HG03039 (cell line): ENCODE data around the gene DLG4.
"Not testable (repeated sequence)": the region's sequence is repeated elsewhere in the genome, so short reads cannot be mapped to it uniquely, and the experiment has no call there.

Experiments used
- ATAC-seq: cut with Tn5 transposase; IDR thresholded peaks from one replicate; pipeline ENCODE4 v1.9.1; 2021; ENCODE audit warnings: mild to moderate bottlenecking, moderate library complexity; ENCODE audit not compliant: unreplicated experiment

DLG4 gene

DNA sequence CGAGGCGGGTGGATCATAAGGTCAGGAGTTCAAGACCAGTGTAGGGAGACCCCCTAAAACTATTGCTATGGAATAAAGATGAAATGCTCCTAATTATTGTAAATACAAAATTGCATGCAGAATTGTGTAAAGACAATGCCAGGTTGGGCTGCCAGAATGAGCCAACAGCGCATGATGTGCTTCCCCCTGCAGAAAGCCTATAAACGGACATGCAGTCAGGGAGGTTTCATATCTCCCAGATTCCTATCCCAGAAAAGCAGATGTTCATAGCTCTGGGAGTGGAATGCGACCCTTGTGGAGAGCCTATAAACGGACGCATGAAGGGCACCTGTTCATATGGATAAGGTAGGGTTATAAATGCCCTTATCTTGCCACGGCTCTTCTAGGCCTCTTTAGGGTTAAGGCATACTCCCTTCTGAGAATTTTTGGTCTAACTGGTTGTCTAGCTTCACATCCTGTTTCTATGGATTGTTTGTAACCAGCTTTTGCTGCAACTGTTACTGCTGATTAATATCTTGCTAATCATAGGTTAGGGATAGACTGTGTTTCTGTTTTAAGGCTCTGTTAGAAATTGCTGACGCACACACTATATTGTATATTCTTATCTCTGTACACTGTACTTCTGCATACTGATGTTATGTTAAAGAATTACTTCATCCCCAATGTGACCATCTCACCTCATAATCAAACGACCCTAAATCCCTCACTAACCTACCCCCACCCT lies 50.6 kb downstream of the DLG4 start:
- not testable (repeated sequence) for ATAC-seq

- no peak for ATAC-seq
Observed at GRCh38 chr17:7167832-7168231, 51.8 kb downstream of the DLG4 start.

GRCh38 chr17:7166873-7167272 lies 52.8 kb downstream of the DLG4 start:
- ATAC-seq, result no peak

DNA sequence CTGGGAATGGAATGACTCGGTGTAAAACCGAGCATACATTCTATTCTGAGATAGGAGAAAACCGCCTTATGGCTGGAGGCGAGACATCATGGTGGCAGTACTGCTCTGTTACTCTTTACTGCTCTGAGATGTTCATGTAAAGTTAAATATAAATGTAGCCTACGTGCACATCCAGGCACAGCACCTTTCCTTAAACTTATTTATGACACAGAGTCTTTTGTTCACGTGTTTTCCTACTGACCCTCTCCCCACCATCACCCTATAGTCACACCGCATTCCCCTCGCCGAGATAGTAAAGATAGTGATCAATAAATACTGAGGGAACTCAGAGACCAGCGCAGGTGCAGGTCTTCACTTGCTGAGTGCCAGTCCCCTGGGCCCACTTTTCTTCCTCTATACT lies 60.1 kb downstream of the DLG4 start:
- ATAC-seq, result not testable (repeated sequence)

GRCh38 chr17:7158424-7158823 lies 61.2 kb downstream of the DLG4 start:
- ATAC-seq, result not testable (repeated sequence)

- no peak for ATAC-seq
Observed at GRCh38 chr17:7156342-7156940, 63.2 kb downstream of the DLG4 start.

GRCh38 chr17:7147772-7148171 lies 71.9 kb downstream of the DLG4 start:
- no peak for ATAC-seq

- no peak for ATAC-seq
Observed at GRCh38 chr17:7146115-7146514, 73.5 kb downstream of the DLG4 start.

DNA sequence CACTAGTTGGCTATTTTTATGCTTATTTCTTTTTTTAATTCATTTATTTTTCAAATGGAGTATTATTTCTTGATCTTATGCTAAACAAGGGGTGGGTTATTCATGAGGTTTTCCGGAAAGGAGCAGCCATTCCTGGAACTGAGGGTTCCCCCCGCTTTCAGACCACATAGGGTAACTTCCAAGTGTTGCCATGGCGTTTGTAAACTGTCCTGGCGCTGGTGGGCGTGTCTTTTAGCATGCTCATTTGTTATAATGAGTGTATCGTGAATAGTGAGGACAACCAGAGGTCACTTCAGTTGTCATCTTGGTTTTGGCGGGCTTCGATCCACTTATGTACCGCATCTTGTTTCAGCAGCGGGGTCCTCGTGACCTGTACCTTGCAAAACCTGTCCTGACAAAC lies 75.4 kb downstream of the DLG4 start:
- no peak for ATAC-seq

DNA sequence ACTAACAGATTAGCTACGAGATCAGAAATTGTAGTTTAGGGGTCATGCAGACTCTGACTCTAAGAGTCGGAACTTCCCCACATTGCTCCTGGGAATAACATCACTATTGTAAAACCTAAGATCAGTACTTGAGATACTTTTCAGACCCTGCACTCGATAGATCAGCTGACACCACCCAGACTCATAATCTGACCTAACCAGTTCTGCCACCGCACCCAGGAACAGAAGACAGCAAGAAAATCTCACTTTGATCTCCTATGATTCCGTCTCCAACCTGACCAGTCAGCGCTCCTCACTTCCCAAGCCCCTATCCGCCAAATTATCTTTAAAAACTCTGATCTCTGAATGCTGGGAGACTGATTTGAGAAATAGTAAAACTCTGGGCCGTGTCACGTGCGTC lies 77.8 kb downstream of the DLG4 start:
- ATAC-seq, result no peak

DNA sequence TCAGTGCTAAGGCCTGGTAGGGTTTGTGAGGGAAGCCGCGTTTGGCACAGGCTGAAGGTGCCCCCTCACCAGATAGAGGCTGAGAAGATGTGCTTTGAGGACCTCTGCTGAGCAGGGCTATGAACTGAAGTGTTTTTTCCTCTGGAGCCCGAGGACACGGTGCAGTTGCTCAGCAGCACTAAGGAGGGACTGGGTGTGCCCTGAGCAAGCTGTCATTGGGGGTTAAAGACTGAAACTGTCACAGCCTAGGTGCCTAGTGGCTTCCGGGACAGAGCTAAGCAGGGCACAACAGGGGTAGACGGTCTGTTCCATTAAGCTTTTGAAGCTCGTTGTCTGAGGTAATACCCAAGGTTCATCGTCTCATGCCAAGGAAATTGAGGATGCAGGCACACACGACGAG lies 80.2 kb downstream of the DLG4 start:
- ATAC-seq, result no peak

DNA sequence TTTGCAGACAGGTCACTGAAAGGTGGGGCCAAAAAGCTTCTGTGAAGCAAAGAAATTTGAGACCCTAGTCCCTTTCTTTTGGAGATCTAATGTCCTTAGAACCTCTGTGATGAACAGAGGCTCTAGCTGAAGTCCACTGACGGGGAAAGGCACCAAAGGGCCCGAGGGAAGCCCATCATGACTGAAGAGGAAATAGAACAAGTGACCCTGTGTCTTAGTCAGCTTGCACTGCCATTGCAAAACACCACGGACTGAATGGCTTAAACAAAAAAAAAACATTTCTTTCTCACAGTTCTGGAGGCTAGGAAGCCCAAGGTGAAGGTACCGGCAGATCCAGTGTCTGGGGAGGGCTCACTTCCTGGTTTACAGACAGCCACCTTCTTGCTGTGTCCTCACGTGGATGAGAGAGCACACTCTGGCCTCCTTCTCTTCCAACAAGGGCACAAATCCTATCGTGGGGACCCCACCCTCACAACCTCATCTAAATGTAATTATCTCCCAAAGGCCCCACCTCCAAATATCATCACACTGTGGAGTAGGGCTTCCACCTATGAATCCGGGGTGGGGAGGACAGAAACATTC lies 80.7 kb downstream of the DLG4 start:
- ATAC-seq, result no peak

GRCh38 chr17:7137171-7137943 lies 82.3 kb downstream of the DLG4 start:
- no peak for ATAC-seq
